ENCODE measurements around the gene HSF4.

- TF ChIP-seq CTCF (conservative IDR thresholded peaks at IDR 0.05; ENCODE audit: low read length) (no peak), EZH2phosphoT487 (IDR thresholded peaks at IDR 0.05; ENCODE audit: borderline replicate concordance, low read depth, low read length) (no peak)
Measured at GRCh38 chr16:67186550-67186950, 22.0 kb downstream of the HSF4 start.
